ENCODE measurements around the gene KCNMB2.

Gene KCNMB2

DNA sequence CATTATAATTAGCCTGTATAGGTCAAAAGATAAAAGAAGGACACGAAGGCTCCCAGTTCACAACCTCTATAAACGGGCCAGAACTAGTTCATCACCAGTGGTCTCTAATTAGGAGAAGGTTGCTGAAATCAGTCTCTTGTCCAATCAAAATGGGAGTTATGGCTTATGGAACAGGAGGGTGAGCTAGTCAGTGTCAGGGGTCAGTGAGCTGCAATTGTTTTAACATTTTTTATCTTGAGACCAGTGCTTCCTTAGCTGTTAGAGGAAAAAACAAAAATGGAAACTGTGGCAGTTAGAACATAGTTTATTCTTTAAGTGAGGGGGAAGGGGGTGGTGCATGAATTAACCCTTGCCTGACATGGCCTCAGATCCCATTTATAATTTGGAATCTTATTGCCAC is 141.7 kb downstream of the KCNMB2 start:
- no peak overlapping the region for H3K4me3 ChIP-seq (ENCODE audit: low read length)
- TF ChIP-seq, protein P1, sequence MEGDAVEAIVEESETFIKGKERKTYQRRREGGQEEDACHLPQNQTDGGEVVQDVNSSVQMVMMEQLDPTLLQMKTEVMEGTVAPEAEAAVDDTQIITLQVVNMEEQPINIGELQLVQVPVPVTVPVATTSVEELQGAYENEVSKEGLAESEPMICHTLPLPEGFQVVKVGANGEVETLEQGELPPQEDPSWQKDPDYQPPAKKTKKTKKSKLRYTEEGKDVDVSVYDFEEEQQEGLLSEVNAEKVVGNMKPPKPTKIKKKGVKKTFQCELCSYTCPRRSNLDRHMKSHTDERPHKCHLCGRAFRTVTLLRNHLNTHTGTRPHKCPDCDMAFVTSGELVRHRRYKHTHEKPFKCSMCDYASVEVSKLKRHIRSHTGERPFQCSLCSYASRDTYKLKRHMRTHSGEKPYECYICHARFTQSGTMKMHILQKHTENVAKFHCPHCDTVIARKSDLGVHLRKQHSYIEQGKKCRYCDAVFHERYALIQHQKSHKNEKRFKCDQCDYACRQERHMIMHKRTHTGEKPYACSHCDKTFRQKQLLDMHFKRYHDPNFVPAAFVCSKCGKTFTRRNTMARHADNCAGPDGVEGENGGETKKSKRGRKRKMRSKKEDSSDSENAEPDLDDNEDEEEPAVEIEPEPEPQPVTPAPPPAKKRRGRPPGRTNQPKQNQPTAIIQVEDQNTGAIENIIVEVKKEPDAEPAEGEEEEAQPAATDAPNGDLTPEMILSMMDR (conservative IDR thresholded peaks at IDR 0.05; ENCODE audit: low read length) = no peak
- no peak for DNase-seq (ENCODE audit: low read depth)

DNA sequence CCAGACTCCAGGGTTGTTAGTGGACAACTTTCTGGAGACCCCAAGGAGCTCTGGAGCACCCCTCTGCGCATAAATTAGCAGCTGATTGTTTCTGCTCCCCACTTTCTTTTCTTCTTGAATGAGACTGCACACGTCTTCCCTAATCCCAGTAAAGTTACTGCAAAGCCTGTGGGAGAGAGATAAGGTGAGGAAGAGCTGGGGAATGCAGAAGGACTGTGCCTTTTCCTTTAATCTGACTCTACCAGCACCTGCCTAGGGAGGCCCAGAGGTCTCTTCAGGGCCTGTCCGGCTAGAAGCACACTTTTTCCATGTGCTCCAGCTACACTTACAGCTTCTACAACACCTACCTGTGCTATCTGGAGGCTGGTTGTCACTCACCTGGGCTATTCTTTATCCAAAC is 143.8 kb downstream of the KCNMB2 start:
- DNase-seq (ENCODE audit: low read depth) = no peak
- no peak overlapping the region for H3K4me3 ChIP-seq (ENCODE audit: low read length)
- TF ChIP-seq, protein P1 (conservative IDR thresholded peaks at IDR 0.05; ENCODE audit: low read length) = no peak

GRCh38 chr3:178680489-178680888 is 144.3 kb downstream of the KCNMB2 start:
- H3K4me3 ChIP-seq (ENCODE audit: low read length) = no peak overlapping the region
- TF ChIP-seq, protein P1 (conservative IDR thresholded peaks at IDR 0.05; ENCODE audit: low read length) = no peak
- DNase-seq (ENCODE audit: low read depth) = no peak

DNA sequence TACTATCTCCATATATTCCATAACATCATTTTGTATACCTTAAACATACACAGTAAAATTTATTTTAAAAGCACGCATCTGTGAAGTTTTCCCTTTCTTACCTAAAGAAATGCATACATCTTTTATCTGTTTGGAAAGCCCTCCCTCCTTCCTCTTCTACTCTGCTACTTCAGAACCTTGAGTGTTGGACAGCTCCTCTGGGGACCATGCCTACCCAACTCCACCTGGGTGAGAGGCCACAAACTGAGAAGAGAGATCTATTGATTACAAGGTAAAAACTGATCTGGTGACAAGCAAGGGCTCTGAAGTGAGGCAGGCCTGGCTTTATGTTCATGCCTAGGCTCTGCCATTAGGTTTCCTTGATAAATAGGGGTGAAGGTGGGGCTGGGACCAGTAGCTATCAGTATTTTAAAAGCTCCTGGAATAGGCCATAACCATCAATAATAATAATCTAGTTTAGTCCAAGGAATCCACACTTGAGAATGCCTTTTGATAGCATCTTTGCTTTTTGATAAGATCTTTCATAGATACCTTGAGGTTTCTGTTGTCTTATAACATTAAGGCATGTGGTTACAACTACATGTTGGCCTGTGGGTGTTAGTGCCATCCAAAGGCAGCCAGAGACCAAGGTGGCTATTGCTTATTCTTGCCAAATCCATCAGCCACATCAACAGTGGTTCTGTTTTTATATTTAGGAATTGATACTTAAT is 148.8 kb downstream of the KCNMB2 start:
- no peak for DNase-seq (ENCODE audit: low read depth)
- no peak overlapping the region for H3K4me3 ChIP-seq (ENCODE audit: low read length)
- TF ChIP-seq, protein P1 (conservative IDR thresholded peaks at IDR 0.05; ENCODE audit: low read length) = no peak

GRCh38 chr3:178685591-178685906 is 149.3 kb downstream of the KCNMB2 start:
- H3K4me3 ChIP-seq (ENCODE audit: low read length) = no peak overlapping the region
- DNase-seq (ENCODE audit: low read depth) = no peak
- TF ChIP-seq, protein P1 (conservative IDR thresholded peaks at IDR 0.05; ENCODE audit: low read length) = no peak

DNA sequence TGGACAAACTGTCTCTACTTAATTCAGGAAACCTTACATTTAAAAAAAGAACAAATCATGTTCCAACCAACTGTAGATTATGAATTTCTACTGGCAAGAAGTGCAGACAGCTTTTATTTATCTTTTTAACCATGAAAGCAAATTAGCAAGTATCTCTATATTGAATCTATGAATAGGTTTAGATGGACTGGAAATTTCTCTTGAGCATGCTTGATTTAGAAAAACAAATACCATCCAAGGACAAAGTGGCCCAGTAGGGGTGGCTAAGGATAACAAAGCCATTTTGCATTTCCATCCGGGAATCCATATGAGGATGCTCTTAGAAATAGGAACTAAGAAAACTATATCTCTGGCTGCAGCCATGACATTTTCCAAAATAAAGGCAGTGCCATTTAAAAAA is 150.6 kb downstream of the KCNMB2 start:
- H3K4me3 ChIP-seq (ENCODE audit: low read length) = no peak overlapping the region
- TF ChIP-seq, protein P1 (conservative IDR thresholded peaks at IDR 0.05; ENCODE audit: low read length) = no peak
- DNase-seq (ENCODE audit: low read depth) = no peak

DNA sequence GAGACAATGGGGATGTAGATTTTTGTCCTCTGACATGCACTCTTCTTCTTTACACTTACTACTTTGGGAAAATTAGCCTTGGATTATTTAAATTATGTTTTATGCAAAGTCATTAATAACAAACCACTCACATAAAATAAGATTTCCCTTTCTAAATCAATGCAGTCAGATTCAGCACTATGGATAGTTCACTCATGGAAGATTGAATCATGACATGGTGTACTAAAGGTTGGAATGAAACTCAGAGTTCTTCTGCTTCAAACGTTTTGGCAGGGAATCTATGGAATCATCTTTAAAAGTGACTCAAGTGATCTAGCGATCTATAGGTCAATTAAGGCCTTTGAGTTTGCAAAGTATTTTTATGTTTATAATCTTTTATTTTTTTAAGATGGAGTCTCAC is 154.3 kb downstream of the KCNMB2 start:
- TF ChIP-seq, protein P1 (conservative IDR thresholded peaks at IDR 0.05; ENCODE audit: low read length) = no peak
- no peak overlapping the region for H3K4me3 ChIP-seq (ENCODE audit: low read length)
- no peak for DNase-seq (ENCODE audit: low read depth)
